Endodermal cell (in vitro differentiated cells): Measurements from ENCODE around the gene HOGA1. TPM values are rescaled to one million over a fixed set of nuclear protein-coding genes. Genes with fewer than 3 reads are reported as not detected.

ENCODE experiments used
- DNase-seq: peaks from one replicate; pipeline ENCODE4 v3.0.0-alpha.2; 2017
- H3K27ac ChIP-seq: 2 replicates; pipeline ENCODE4 v1.5.1; 2013; ENCODE audit warnings: mild to moderate bottlenecking, low read depth, low read length, moderate library complexity
- H3K27me3 ChIP-seq: 2 replicates; pipeline ENCODE4 v1.6.1; 2013; ENCODE audit warnings: mild to moderate bottlenecking, low read length, moderate library complexity; ENCODE audit not compliant: insufficient read depth, control insufficient read depth, poor library complexity, severe bottlenecking
- H3K36me3 ChIP-seq: 2 replicates; pipeline ENCODE4 v1.7.0; 2013; ENCODE audit warnings: mild to moderate bottlenecking, low read length, moderate library complexity; ENCODE audit not compliant: control insufficient read depth, insufficient read depth
- H3K4me1 ChIP-seq: one replicate; pipeline ENCODE4 v1.7.0; 2013; ENCODE audit warnings: low read length; ENCODE audit not compliant: control insufficient read depth, insufficient read depth
- H3K4me3 ChIP-seq: 2 replicates; pipeline ENCODE4 v1.5.1; 2013; ENCODE audit warnings: mild to moderate bottlenecking, low read length, moderate library complexity
- H3K9ac ChIP-seq: 2 replicates; pipeline ENCODE4 v1.6.1; 2013; ENCODE audit warnings: mild to moderate bottlenecking, low read length, moderate library complexity; ENCODE audit not compliant: poor library complexity, severe bottlenecking; ENCODE audit errors: extremely low read depth
- H3K9me3 ChIP-seq: 2 replicates; pipeline ENCODE4 v1.6.1; 2013; ENCODE audit warnings: mild to moderate bottlenecking, low read length, moderate library complexity; ENCODE audit not compliant: control insufficient read depth
- H3K27ac Mint-ChIP-seq: 2 replicates; pipeline ENCODE4 v1.8.0; 2020; ENCODE audit warnings: mixed read lengths
- H3K27me3 Mint-ChIP-seq: 2 replicates; pipeline ENCODE4 v1.8.0; 2021; ENCODE audit warnings: mild to moderate bottlenecking, mixed read lengths; ENCODE audit not compliant: insufficient read depth
- H3K36me3 Mint-ChIP-seq: 2 replicates; pipeline ENCODE4 v1.8.0; 2020; ENCODE audit warnings: low read depth, mixed read lengths
- H3K4me1 Mint-ChIP-seq: 2 replicates; pipeline ENCODE4 v1.8.0; 2020; ENCODE audit warnings: mixed read lengths
- H3K4me3 Mint-ChIP-seq: 2 replicates; pipeline ENCODE4 v1.8.0; 2020; ENCODE audit warnings: mild to moderate bottlenecking, moderate library complexity, mixed read lengths
- H3K9me3 Mint-ChIP-seq: 2 replicates; pipeline ENCODE4 v1.8.0; 2020; ENCODE audit warnings: mild to moderate bottlenecking, mixed read lengths
- WGBS, 2 experiments: methylation state at CpG; one replicate each; pipeline versions ENCODE4 v1.1.5 to v1.1.7; 2013; ENCODE audit warnings: missing lambda C conversion rate in 2 of 2, mixed read lengths in 1 of 2; ENCODE audit not compliant: insufficient coverage in 1 of 2, insufficient read length in 1 of 2; 5-methylcytosine and 5-hydroxymethylcytosine counted together
- total RNA-seq, 2 donors: library from RNA; stranded (reverse); fragmentation: NEBNext Ultra II Directional in 1 of 2; extraction: Animal tissue kit (Norgen Biotek cat#: 25700) in 1 of 2; gene quantifications; 2 replicates in 1 of 2; 3 replicates in 1 of 2; pipeline ENCODE4 v1.2.1, GENCODE V29; 2021
- TF ChIP-seq, protein P1 (sequence below): fragments of 200-600 bp; sonication (generic); conservative IDR thresholded peaks from 2 replicates; pipeline ENCODE4 v1.5.0; 2021; ENCODE audit warnings: antibody characterized with exemption, mild to moderate bottlenecking

HOGA1 gene
- total RNA-seq, 2 donors from 2014 or later = 0.15 to 1.7 TPM

DNA sequence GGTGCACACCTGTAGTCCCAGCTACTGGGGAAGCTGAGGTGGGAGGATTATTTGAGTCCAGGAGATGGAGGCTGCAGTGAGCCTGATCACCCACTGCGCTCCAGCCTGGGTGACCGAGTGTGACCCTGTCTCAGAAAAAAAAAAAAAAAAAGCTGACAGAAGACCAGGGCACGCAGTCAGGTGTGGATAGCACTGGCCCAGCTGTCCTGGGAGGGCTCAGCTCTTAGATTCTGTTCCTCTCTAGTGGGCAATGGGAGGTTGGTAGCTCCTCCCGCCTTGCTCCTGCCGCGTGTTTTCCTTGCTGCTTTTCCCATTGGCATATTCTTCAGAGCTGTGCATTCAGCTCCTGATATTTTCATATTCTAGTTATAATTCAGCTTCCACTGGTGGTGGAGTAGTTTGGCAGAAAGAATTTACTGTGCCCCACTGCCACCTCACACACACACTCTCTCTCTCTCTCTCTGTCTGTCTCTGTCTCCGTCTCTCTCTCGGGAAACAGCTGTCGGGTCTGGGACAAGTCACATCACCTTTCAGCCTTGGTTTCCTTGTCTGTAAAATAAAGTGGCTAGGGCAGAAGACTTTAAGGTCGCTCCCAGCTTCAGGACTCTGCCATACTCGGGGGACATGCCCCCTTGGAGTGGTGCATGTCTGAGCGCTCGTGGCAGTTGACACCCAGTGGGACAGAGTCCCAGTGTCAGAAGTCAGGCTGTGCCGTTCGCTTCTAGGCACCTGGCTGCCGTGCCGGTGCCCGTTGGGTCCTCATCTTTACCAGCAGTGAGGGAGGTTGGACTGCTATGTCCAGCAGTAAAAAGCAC, 37.5 kb upstream of the HOGA1 start:
- Histone ChIP-seq H3K27ac (peak overlapping the region; percentile 17), H3K36me3 (no peaks in the 10 kb centered on the region), H3K27me3 (no peaks in the 10 kb centered on the region), H3K4me3 (no peak overlapping the region), H3K4me1 (peaks cover 5% of the 10 kb centered on the region), H3K9me3 (no peaks in the 10 kb centered on the region), H3K9ac (no peak overlapping the region)
- H3K4me1 Mint-ChIP-seq = peaks cover 17% of the 10 kb centered on the region
- TF ChIP-seq, protein P1, sequence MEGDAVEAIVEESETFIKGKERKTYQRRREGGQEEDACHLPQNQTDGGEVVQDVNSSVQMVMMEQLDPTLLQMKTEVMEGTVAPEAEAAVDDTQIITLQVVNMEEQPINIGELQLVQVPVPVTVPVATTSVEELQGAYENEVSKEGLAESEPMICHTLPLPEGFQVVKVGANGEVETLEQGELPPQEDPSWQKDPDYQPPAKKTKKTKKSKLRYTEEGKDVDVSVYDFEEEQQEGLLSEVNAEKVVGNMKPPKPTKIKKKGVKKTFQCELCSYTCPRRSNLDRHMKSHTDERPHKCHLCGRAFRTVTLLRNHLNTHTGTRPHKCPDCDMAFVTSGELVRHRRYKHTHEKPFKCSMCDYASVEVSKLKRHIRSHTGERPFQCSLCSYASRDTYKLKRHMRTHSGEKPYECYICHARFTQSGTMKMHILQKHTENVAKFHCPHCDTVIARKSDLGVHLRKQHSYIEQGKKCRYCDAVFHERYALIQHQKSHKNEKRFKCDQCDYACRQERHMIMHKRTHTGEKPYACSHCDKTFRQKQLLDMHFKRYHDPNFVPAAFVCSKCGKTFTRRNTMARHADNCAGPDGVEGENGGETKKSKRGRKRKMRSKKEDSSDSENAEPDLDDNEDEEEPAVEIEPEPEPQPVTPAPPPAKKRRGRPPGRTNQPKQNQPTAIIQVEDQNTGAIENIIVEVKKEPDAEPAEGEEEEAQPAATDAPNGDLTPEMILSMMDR = no peak
- H3K4me3 Mint-ChIP-seq = no peak overlapping the region
- no peak for DNase-seq
- H3K27me3 Mint-ChIP-seq = no peaks in the 10 kb centered on the region
- WGBS, 2 experiments = 89 to 92% methylated on average over 13 to 18 of the region's 18 CpGs
- no peak overlapping the region for H3K27ac Mint-ChIP-seq
- no peaks in the 10 kb centered on the region for H3K9me3 Mint-ChIP-seq
- no peaks in the 10 kb centered on the region for H3K36me3 Mint-ChIP-seq

DNA sequence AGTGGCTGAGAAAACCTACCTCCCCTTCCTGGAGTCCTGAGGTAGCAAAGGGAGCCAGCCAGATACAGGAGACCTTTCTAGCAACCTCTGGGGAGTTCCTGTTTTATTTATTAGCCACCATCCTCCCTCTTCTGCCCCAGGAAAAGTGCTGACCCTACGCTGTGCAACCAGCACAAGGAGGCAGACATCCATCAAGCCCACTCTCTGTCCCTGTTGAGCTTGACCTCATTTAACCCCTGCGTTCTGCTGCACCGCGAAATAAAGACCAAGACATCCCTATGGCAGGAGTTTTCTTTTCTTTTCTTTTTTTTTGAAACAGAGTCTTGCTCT, 37.0 kb upstream of the HOGA1 start:
- no peak for DNase-seq
- TF ChIP-seq, protein P1 = no peak
- Histone ChIP-seq H3K36me3 (no peaks in the 10 kb centered on the region), H3K4me1 (peaks cover 5% of the 10 kb centered on the region), H3K9me3 (no peaks in the 10 kb centered on the region), H3K27ac (no peak overlapping the region), H3K27me3 (no peaks in the 10 kb centered on the region), H3K4me3 (no peak overlapping the region), H3K9ac (no peak overlapping the region)
- H3K4me1 Mint-ChIP-seq = peaks cover 14% of the 10 kb centered on the region
- no peak overlapping the region for H3K27ac Mint-ChIP-seq
- H3K4me3 Mint-ChIP-seq = no peak overlapping the region
- no peaks in the 10 kb centered on the region for H3K9me3 Mint-ChIP-seq
- 84 to 93% methylated on average over 4 of the region's 4 CpGs for WGBS, 2 experiments
- no peaks in the 10 kb centered on the region for H3K27me3 Mint-ChIP-seq
- no peaks in the 10 kb centered on the region for H3K36me3 Mint-ChIP-seq

DNA sequence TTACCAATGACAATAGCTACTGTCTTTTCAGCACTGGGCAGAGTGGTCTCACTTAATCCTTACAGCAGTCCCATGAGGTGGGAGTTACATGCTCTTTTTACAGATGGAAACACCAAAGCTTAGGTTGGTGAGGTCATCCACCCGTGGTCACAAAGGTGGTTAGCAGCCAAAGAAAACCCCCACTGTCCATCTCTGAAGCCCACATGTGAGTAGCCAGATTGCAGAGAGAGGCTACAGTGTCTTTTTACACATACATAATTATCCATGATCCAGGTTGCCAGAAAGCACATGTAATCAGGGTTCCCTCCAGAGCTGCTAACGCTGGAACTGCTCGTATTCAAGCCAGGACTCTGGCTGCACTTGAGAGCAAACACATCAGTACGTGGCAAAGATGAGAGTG, 36.2 kb upstream of the HOGA1 start:
- Mint-ChIP-seq H3K4me3 (no peak overlapping the region), H3K36me3 (no peaks in the 10 kb centered on the region), H3K4me1 (peaks cover 14% of the 10 kb centered on the region), H3K9me3 (no peaks in the 10 kb centered on the region), H3K27me3 (no peaks in the 10 kb centered on the region), H3K27ac (no peak overlapping the region)
- Histone ChIP-seq H3K36me3 (no peaks in the 10 kb centered on the region), H3K9ac (no peak overlapping the region), H3K4me3 (no peak overlapping the region), H3K27ac (no peak overlapping the region), H3K4me1 (peaks cover 5% of the 10 kb centered on the region), H3K27me3 (no peaks in the 10 kb centered on the region), H3K9me3 (no peaks in the 10 kb centered on the region)
- no peak for DNase-seq
- WGBS, 2 experiments = 70 to 86% methylated on average over 3 to 4 of the region's 4 CpGs
- TF ChIP-seq, protein P1 = no peak
